HPDE6-E6E7 (cell line): ENCODE results near the gene ACSF2.
A peak's percentile ranks its signal among the peaks of the same experiment; 100 is the strongest.
"Not testable (repeated sequence)": the region's sequence is repeated elsewhere in the genome, so short reads cannot be mapped to it uniquely, and the experiment has no call there.

Experiments
- DNase-seq: peaks from one replicate; pipeline ENCODE4 v3.0.0; 2011; ENCODE audit warnings: missing footprints; ENCODE audit errors: extremely low spot score

ACSF2 gene

DNA sequence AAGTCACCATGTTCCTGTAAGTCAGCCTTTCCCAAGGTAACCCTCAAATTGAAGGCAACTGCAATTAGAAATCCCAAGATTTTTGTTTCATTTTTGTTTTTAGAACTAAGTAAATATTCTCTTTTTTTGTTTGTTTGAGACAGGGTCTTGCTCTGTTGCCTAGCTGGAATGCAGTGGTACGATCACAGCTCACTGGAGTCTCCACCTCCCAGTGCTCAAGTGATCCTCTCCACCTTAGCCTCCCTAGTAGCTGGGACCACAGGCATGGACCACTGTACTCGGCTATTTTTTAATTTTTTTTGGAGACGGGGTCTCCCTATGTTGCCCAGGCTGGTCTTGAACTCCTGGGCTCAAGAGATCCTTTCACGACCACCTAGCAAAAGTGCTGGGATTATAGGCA is 18.1 kb upstream of the ACSF2 start:
- DNase-seq: no peak

- no peak for DNase-seq
Observed at GRCh38 chr17:50412188-50412732, 13.8 kb upstream of the ACSF2 start.

GRCh38 chr17:50414808-50415207 is 11.2 kb upstream of the ACSF2 start:
- DNase-seq: no peak

DNA sequence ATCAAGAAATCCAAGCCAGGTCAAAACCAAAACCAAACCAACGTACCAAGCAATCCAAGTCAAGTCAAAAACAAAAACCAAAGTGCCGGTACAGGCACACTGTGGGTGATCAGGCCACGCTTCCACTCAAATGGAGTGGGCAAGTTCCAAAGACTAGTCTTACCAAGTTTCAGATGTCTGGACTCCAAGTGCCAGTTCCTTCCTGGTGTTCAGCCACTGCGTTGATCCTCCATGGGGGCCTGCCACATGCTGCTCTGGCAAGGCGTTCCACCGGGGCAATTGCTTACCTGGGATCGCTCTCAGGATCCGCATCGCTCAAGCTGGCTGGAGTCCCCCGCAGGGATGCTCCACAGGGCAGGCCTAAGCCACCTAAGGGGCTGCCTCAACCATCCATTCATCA is 6.4 kb upstream of the ACSF2 start:
- not testable (repeated sequence) for DNase-seq

DNA sequence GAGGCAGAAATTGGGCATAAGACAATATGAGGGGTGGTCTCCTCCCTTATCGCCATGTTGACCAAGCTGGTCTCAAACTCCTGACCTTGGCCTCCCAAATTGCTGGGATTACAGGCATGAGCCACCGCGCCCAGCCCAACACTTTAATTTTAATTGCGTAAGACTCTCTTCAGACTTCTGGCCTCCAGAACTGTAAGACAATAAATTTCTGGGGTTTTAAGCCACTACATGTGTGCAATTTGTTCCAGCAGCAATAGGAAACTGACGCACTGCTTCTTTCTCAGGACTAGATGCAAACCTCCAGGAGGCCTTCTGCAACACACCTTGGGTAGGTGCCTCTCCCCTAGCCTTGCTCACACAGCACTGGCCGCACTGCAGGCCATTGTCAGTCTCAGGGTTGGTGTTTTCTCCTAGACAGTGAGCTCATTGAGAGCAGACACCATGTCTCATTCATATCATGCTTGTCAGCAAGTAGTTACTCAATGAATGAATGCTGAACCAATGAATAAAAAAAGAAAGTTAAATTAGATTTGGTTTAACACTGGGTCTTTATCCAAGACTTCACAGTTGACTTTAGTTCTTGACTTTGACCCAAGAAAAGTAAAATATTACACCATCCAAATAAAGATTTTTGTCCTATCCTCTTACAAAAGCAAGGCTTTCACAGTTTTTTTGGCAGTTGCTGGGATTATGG is 5.5 kb upstream of the ACSF2 start:
- DNase-seq: no peak

- DNase-seq: no peak
Observed at GRCh38 chr17:50421308-50422051, 4.5 kb upstream of the ACSF2 start.

DNA sequence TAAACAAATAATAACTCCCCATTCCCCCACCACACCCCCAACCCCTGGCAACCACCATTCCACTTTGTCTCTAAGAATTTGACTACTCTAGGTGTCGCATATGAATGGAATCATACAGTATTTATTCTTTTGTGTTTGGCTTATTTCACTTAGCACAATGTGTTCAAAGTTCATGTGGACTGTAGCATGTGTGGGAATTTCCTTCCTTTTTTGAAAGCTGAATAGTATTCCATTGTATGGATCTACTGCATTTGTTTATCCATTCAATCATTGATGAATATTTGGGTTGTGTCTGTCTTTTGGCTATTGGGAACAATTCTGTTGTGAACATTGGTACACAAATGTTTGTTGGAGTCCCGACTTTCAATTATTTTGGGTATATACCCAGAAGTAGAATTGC is 3.3 kb upstream of the ACSF2 start:
- no peak for DNase-seq

GRCh38 chr17:50423553-50424159 is 2.4 kb upstream of the ACSF2 start:
- DNase-seq: peak; percentile 92

GRCh38 chr17:50424246-50424995 is 1.6 kb upstream of the ACSF2 start:
- no peak for DNase-seq

- no peak for DNase-seq
Observed at GRCh38 chr17:50424996-50425681, 879 bp upstream of the ACSF2 start.

GRCh38 chr17:50426472-50426782 is 409 bp downstream of the ACSF2 start:
- no peak for DNase-seq

- DNase-seq: peak; percentile 68
Observed at GRCh38 chr17:50426814-50427787, 1.1 kb downstream of the ACSF2 start.

DNA sequence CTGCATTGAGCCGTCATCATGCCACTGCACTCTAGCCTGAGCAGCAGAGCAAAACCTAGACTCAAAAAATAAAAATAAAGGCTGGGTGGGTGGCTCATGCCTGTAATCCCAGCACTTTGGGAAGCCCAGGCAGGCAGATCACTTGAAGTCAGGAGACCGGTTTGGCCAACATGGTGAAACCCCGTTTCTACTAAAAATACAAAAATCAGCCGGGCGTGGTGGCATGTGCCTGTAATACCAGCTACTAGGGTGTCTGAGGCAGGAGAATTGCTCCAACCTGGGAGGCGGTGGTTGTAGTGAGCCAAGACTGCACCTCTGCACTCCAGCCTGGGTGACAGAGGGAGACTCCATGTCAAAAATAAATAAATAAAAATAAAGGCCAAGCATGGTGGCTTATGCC is 2.1 kb downstream of the ACSF2 start:
- not testable (repeated sequence) for DNase-seq

GRCh38 chr17:50428831-50429424 is 2.9 kb downstream of the ACSF2 start:
- peak; percentile 76 for DNase-seq

DNA sequence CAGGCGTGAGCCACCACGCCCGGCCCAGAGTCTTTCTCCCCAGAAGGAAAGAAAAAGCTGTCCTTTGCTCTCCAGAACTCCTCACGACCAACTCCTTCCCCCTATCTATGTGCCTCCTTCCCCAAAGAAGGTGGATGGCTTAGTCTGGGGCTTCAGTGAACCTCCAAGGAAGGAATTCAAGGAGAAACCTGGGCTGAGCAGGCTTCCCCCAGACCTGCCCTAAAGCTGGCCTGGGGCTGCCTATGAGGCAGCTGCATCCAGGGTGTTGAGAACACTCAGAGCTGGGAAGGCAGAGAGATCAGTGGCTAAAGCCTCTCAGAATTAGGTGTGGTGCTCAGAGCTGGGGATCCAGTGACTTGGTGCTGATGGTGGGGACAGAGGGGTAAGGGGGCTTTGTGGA is 3.8 kb downstream of the ACSF2 start:
- no peak for DNase-seq

DNA sequence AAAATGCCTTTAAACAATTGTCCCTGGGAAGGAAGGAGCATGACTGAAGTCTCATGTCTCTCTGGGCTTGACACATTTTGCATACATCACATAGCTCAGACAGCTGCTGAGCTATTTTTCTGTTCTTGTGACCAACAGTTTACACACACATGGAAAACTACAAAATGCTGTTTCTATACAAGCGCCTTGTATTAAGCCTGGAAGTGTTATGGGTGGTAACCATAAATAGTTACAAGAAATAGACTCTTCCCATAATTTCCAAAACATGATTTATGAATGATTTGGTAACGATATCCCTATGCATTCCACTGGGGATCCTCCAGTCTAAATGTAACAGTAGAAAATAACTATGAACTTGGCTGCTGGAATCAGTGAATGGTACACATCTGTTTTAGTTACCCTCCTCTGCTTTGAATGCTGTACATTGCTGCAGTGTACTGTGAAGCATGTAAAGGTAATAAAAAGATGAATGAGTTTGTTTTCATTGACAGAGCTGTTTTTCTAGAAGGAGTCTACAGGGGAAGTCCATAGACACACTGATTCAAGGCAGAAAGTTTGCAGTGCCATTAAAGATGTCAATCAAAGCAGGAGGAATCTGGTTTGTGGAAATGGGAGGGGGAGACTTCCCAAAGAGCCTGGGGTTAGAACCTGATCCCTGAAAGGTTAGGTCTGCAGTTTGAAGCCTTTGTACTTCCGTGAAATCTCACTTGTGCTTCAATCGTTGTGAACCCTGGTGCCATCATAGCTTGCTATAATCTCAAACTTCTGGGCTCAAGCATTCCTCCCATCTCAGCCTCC is 5.0 kb downstream of the ACSF2 start:
- no peak for DNase-seq

DNA sequence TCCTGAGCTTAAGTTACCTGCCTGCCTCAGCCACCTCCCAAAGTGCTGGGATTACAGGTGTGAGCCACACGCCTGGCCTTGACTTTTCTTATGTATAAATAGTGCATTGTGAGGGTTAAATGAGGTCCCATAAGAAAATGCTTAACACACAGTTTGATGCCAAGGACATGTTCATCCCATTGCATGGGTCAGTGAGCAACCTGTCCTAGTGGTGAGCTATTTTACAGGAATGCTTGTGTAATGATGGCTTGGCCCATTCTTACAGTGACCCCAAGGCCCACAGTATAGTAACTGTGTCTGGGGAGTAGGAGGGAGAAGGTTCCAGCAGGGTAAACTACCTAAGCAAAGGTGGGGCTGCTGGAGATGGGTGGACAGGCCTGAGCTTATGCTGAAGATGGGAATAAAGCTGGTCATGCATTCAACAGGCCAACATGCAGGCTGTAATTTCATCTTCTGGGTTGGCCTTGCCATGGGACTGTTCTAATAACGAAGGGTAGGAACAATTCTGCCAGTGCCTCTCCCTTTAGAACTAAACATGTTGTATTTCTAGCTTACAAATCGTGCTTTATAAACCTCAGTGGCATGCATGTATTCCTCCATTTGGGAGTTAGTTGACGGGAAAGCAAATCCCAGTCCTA is 6.2 kb downstream of the ACSF2 start:
- DNase-seq: no peak

GRCh38 chr17:50437409-50437808 is 11.4 kb downstream of the ACSF2 start:
- no peak for DNase-seq

DNA sequence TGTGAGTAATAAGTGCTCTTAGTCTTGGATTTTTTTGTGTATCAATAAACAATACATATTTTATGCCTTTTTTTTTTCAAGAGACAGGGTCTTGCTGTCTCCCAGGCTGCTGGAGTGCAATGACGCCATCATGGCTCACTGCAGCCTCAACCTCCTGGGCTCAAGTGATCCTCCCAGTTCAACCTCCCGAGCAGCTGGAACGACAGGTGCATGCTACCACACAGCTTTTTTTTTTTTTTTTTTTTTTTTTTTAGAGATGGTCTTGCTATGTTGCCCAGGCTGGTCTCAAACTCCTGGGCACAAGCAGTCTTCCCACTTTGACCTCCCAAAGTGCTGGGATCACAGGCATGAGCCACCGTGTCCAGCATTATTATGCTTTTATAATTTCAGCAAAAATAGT is 13.0 kb downstream of the ACSF2 start:
- no peak for DNase-seq
